NCI-H2107 (cell line): ENCODE data around the gene ORC6.
"Not testable (repeated sequence)": the region's sequence is repeated elsewhere in the genome, so short reads cannot be mapped to it uniquely, and the experiment has no call there.

ENCODE experiments used
- DNase-seq: peaks from one replicate; lab custom pipeline; 2025; lab: John Stamatoyannopoulos, UW

Gene ORC6

DNA sequence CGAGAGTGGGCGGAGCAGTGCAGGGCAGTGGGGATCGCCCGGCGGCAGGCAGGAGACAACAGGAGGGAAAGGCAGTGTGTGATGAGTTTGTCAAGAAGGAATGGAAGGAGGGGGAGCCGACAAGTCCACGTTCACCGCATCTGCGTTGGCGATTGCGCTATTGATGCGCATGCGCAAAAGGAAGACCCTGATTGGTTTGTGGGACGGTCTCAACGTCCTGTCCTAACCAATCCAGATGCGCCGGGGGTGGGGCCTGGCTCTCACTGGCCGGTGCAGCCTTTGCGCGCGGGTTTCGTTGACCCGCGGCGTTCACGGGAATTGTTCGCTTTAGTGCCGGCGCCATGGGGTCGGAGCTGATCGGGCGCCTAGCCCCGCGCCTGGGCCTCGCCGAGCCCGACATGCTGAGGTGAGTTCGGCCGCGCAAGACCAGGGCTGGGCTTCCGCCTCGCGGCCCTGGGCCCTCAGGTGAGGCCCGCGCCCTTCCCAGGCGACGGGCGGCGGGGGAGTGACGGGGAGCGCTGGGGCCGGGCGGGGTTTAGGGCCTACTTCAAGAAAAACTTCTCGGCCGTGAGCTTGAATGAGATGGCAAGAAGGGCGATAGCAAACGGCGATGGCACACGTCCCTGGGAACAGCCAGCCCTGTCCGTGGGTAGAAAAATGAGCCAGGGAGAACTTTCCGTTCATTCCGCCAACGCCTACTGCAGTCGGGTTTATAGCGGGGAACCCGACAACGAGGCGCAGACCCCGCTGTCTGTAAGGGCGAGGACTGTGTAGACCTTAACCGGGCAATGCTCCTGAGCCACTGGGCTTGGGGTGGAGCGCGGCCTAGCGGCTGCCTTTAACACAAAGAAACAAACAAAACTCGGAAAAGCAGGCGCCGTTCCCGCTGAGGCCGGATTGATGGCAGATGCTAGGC is at the start of gene ORC6:
Gene ORC6, plus strand, starts transcription at position 295 of the 916 bp plus-strand sequence. Its CDS starts 47 bp downstream, at position 342.
- DNase-seq: peak; percentile 93

GRCh38 chr16:46648656-46649055 is 40.8 kb upstream of the ORC6 start:
- no peak for DNase-seq

DNA sequence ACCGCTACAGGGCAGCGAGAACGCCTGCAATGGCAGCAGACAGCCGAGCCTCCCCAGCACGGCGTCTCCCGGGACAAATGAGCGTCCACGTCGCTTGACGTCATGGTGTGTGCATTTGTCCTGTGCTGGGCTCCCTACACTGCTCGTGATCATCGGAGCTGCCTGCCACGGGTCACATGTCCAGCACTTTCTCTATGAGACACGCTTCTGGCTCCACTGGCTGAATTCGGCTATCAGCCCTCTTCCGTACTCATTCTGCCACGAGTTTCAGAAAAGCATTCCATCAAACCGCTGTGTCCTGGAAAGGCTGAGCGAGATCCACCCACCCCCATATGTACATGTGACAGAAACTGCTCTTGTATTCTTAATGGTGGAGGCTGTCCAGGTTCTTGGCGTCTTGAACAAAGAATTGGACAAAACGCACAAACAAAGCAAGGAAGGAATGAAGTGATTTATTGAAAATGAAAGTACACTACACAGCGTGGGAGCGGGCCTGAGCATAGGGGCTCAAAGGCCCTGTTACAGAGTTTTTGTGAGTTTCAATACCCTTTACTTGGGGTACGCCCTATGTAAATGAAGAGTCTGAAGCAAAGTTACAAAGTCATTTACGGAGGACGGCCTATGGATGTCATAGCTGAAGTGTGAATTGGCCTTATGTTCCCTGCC is 39.7 kb upstream of the ORC6 start:
- no peak for DNase-seq

DNA sequence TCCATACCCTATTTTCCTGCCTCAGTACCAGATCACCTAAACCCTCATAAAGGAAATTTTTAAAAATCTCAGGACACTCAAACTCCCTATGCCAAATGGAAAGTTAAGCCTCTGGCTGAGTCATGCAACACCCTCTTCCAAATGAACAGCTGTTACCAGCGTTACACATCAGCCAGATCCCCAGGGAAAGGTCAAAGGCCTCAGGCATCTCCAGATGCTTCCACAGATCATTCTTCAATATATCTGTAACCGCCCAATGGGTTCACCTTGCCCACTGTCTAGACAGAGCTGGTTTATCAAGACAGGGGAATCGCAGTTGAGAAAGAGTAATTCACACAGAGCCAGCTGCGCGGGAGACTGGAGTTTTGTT is 39.2 kb upstream of the ORC6 start:
- no peak for DNase-seq

- DNase-seq: no peak
Observed at GRCh38 chr16:46651305-46651704, 38.2 kb upstream of the ORC6 start.

DNA sequence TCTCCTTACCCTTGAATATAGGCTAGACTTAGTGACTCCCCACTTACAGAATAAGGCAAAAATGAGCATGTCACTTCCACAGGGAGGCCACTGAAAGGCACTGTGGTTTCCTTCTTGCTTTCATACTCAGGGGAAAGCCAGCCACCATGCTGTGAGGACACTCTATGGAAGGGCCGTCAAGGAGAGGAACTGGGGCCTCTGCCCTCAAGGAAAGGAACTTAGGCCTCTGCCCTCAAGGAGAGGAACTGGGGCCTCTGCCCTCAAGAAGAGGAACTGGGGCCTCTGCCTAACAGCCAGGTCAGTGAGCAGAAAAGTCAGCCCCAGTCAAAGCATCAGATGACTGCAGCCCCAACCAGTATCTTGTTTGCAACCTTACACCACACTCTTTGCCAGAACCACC is 30.5 kb upstream of the ORC6 start:
- no peak for DNase-seq

DNA sequence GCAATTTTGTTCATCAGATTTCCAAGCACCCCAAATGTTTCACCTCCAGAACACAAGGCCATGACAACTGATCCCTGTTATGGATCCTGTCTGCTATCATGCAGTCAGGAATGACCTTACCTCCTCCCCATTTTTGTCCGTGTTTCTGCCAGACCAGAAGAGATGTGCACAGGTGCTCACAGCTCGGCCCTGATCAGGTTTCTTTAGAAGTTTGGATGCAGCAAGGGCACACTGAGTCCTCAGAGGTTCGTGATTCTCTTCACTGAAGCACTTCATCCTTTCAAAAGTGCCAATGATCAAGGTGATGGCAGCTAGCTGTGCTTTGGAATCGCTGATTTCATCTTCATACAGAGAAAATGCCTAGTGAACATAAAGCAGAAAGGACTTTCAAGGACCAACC is 27.3 kb upstream of the ORC6 start:
- no peak for DNase-seq

DNA sequence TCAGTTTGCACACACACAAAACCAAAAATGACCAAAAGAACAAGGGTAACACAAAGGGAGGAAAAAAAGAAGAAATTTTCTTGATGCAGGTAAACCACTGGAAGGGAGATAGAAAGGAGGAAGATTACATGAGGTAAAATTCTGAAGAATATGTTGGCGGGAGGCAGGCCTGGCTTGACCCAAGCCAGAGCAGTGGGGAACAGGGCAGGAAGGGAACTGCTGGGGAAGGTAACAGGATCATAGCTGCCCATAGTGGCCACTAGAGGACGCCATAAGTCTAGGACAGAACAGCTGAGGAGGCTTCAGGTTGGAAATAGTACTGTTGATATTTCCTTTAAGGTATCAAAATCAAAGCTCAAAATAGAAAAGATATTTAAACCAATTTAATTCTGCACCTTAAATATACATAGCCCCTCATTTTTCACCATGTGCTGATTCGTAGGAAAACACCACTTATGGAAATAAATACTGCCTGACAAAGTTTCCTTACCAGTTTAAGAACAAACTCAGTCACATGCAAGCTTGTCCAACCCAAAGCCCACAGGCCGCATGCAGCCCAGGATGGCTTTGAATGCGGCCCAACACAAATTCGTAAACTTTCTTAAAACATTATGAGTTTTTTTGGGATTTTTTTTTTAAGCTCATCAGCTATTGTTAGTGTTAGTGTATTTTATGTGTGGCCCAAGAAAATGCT is 16.0 kb upstream of the ORC6 start:
- peak; percentile 6 for DNase-seq

- not testable (repeated sequence) for DNase-seq
Observed at GRCh38 chr16:46677943-46678342, 11.5 kb upstream of the ORC6 start.

- DNase-seq: not testable (repeated sequence)
Observed at GRCh38 chr16:46681867-46682266, 7.6 kb upstream of the ORC6 start.

GRCh38 chr16:46686815-46687473 is 2.5 kb upstream of the ORC6 start:
- no peak for DNase-seq

GRCh38 chr16:46687486-46687885 is 2.0 kb upstream of the ORC6 start:
- no peak for DNase-seq

- DNase-seq: no peak
Observed at GRCh38 chr16:46688101-46688653, 1.3 kb upstream of the ORC6 start.

- peak; percentile 94 for DNase-seq
Observed at GRCh38 chr16:46688654-46689364, 650 bp upstream of the ORC6 start, which contains the start of gene VPS35. Gene VPS35 (minus strand): TSS chr16:46689178. CDS start chr16:46689133, 45 bp downstream.

DNA sequence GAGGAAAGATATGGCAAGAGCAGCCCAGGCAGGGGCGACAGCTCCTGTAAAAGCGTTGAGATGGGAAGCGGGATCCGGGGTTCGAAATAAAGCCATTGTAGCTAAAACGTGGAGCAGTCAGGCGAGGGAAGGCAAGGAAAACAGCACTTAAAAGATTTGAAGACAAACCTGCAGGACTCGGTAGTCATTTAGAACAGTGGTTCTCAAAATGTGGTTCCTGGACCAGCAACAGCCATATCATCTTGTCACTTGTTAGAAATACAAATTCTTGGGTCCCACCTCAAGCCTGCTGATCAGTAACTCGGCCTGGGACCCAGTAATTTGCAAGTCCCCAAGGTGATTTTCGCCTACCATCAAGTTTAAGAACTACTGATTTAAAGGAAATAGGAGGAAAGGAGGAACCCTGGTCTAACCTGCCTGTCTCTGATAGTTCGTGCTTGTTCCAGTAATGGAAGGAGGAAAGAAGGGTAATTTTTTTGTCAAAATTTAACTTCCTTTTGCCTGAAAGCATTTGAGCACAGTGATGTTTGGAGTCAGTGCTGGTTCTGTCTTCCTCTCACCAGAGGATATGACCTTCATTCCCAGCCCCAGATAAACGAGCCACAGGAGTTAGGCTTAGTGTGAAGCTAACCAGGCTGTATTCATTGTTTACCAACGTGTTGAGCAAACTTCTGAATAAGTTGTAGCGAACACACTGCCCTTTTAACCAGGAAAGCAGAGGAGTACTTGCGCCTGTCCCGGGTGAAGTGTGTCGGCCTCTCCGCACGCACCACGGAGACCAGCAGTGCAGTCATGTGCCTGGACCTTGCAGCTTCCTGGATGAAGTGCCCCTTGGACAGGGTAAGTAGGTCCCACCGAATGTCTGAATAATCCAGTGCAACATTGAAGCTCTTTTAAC is 1.1 kb downstream of the ORC6 start:
- DNase-seq: no peak

DNA sequence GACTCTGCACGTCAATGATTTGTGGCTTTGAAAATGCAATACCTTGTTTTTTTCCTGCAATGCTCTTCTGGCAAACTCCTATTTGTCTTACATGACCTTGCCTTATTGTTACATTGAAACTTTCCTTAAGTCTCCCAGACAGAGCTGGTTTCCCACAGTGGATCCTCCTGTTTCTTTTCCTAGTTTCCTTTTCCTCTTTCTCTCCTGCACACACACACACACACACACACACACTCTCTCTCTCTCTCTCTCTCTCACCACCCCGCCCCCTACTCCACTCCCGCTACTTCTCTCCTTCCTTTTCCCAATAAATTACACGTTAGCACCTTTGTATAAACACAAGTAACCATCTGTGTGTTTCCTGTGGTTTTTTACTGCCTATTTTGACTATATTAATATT is 2.3 kb downstream of the ORC6 start:
- DNase-seq: no peak

GRCh38 chr16:46693598-46693997 is 4.1 kb downstream of the ORC6 start:
- no peak for DNase-seq

GRCh38 chr16:46695937-46696336 is 6.5 kb downstream of the ORC6 start:
- no peak for DNase-seq

DNA sequence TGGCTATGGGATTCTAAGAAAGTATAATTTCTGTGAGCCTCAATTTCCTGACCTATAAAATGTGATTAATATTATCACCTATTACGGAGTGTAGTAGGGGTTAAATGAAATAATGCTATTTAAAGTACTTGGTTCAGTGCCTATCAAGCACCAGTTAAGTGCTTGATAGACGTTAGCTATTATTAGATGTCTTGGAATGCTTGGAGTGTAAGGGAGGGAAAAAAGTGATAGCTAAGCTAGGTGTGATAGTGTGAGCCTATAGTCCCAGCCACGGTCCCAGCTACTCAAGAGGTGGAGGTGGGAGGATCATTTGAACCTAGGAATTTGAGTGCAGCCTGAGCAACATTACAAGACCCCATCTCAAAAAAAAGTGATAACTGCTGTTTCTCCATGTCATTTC is 7.5 kb downstream of the ORC6 start:
- DNase-seq: no peak

DNA sequence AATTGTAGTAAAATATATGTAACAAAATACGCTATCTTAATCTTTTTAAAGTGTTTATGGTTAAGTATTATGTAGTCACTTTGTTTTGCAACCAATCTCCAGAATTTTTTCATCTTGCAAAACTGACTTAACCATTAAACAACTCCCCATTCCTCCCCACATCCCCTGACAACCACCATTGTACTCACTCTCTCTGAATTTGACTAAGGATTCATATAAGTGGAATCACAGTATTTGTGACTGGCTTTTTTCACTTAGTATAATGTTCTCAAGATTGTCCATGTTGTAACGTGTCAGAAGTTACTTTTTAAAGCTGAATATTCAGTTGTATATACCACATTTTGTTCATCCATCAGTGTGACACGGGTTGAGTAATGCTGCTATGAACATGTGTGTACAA is 10.6 kb downstream of the ORC6 start:
- no peak for DNase-seq
